Activated naive CD8-positive, alpha-beta T cell (primary cell): Measurements from ENCODE around the gene KANSL1.
A peak's percentile ranks its signal among the peaks of the same experiment; 100 is the strongest.

ENCODE experiments used
- H3K27ac Mint-ChIP-seq: one replicate; pipeline ENCODE4 v1.8.0; 2021; ENCODE audit warnings: mixed read lengths
- H3K27me3 Mint-ChIP-seq: one replicate; pipeline ENCODE4 v1.8.0; 2021; ENCODE audit warnings: mixed read lengths
- H3K36me3 Mint-ChIP-seq: one replicate; pipeline ENCODE4 v1.8.0; 2021; ENCODE audit warnings: mixed read lengths
- H3K4me1 Mint-ChIP-seq: one replicate; pipeline ENCODE4 v1.8.0; 2021; ENCODE audit warnings: low read depth, mixed read lengths
- H3K4me3 Mint-ChIP-seq: one replicate; pipeline ENCODE4 v1.8.0; 2021; ENCODE audit warnings: mild to moderate bottlenecking, mixed read lengths
- H3K9me3 Mint-ChIP-seq: one replicate; pipeline ENCODE4 v1.8.0; 2021; ENCODE audit warnings: low read depth, mixed read lengths

The KANSL1 gene

GRCh38 chr17:46035112-46035818 is 158.0 kb downstream of the KANSL1 start:
- Mint-ChIP-seq H3K4me1 (peaks cover 10% of the 10 kb centered on the region), H3K4me3 (no peak overlapping the region), H3K36me3 (peaks cover 9% of the 10 kb centered on the region), H3K27ac (peak overlapping the region; percentile 69), H3K27me3 (no peaks in the 10 kb centered on the region), H3K9me3 (no peaks in the 10 kb centered on the region)

- Mint-ChIP-seq H3K9me3 (no peaks in the 10 kb centered on the region), H3K36me3 (peaks cover 9% of the 10 kb centered on the region), H3K4me1 (peaks cover 20% of the 10 kb centered on the region), H3K27me3 (no peaks in the 10 kb centered on the region), H3K27ac (no peak overlapping the region), H3K4me3 (no peak overlapping the region)
Measured at GRCh38 chr17:46033392-46033791, 159.8 kb downstream of the KANSL1 start.

- peaks cover 23% of the 10 kb centered on the region for H3K4me1 Mint-ChIP-seq
- H3K27ac Mint-ChIP-seq: peak overlapping the region; percentile 41
- no peak overlapping the region for H3K4me3 Mint-ChIP-seq
- no peaks in the 10 kb centered on the region for H3K27me3 Mint-ChIP-seq
- no peaks in the 10 kb centered on the region for H3K9me3 Mint-ChIP-seq
- peaks cover 9% of the 10 kb centered on the region for H3K36me3 Mint-ChIP-seq
Measured at GRCh38 chr17:46032909-46033308, 160.3 kb downstream of the KANSL1 start.

GRCh38 chr17:46031920-46032319 is 161.3 kb downstream of the KANSL1 start:
- H3K36me3 Mint-ChIP-seq: peaks cover 6% of the 10 kb centered on the region
- no peaks in the 10 kb centered on the region for H3K9me3 Mint-ChIP-seq
- H3K4me3 Mint-ChIP-seq: no peak overlapping the region
- peaks cover 28% of the 10 kb centered on the region for H3K4me1 Mint-ChIP-seq
- no peaks in the 10 kb centered on the region for H3K27me3 Mint-ChIP-seq
- no peak overlapping the region for H3K27ac Mint-ChIP-seq

- Mint-ChIP-seq H3K9me3 (no peaks in the 10 kb centered on the region), H3K4me3 (no peak overlapping the region), H3K27ac (peak overlapping the region; percentile 28), H3K36me3 (peaks cover 6% of the 10 kb centered on the region), H3K27me3 (no peaks in the 10 kb centered on the region), H3K4me1 (peaks cover 28% of the 10 kb centered on the region)
Measured at GRCh38 chr17:46031440-46031839, 161.8 kb downstream of the KANSL1 start.

- H3K36me3 Mint-ChIP-seq: peaks cover 6% of the 10 kb centered on the region
Measured at GRCh38 chr17:46030752-46031151, 162.5 kb downstream of the KANSL1 start.

GRCh38 chr17:46029627-46030026 is 163.6 kb downstream of the KANSL1 start:
- peaks cover 6% of the 10 kb centered on the region for H3K36me3 Mint-ChIP-seq
- H3K27me3 Mint-ChIP-seq: no peaks in the 10 kb centered on the region
- no peak overlapping the region for H3K4me3 Mint-ChIP-seq
- peaks cover 24% of the 10 kb centered on the region for H3K4me1 Mint-ChIP-seq
- peak overlapping the region; percentile 75 for H3K27ac Mint-ChIP-seq
- no peaks in the 10 kb centered on the region for H3K9me3 Mint-ChIP-seq

More at GRCh38 chr17:46030752-46031151, 162.5 kb downstream of the KANSL1 start:
- no peaks in the 10 kb centered on the region for H3K27me3 Mint-ChIP-seq
- H3K9me3 Mint-ChIP-seq: no peaks in the 10 kb centered on the region
- peaks cover 28% of the 10 kb centered on the region for H3K4me1 Mint-ChIP-seq
- no peak overlapping the region for H3K4me3 Mint-ChIP-seq
- H3K27ac Mint-ChIP-seq: peak overlapping the region; percentile 82

GRCh38 chr17:46028981-46029565 is 164.2 kb downstream of the KANSL1 start:
- Mint-ChIP-seq H3K4me3 (no peak overlapping the region), H3K4me1 (peaks cover 24% of the 10 kb centered on the region), H3K27ac (peak overlapping the region; percentile 75), H3K9me3 (no peaks in the 10 kb centered on the region), H3K36me3 (peaks cover 4% of the 10 kb centered on the region), H3K27me3 (no peaks in the 10 kb centered on the region)

- Mint-ChIP-seq H3K27me3 (no peaks in the 10 kb centered on the region), H3K27ac (peak overlapping the region; percentile 72), H3K4me3 (no peak overlapping the region), H3K9me3 (no peaks in the 10 kb centered on the region), H3K36me3 (peaks cover 4% of the 10 kb centered on the region), H3K4me1 (peaks cover 24% of the 10 kb centered on the region)
Measured at GRCh38 chr17:46028374-46028773, 164.9 kb downstream of the KANSL1 start.

GRCh38 chr17:46027976-46028325 is 165.3 kb downstream of the KANSL1 start:
- Mint-ChIP-seq H3K27ac (peak overlapping the region; percentile 72), H3K4me3 (no peak overlapping the region), H3K27me3 (no peaks in the 10 kb centered on the region), H3K4me1 (peaks cover 27% of the 10 kb centered on the region), H3K36me3 (peaks cover 4% of the 10 kb centered on the region), H3K9me3 (no peaks in the 10 kb centered on the region)

GRCh38 chr17:46027048-46027975 is 165.9 kb downstream of the KANSL1 start:
- peaks cover 4% of the 10 kb centered on the region for H3K36me3 Mint-ChIP-seq
- H3K9me3 Mint-ChIP-seq: no peaks in the 10 kb centered on the region
- H3K27me3 Mint-ChIP-seq: no peaks in the 10 kb centered on the region
- H3K27ac Mint-ChIP-seq: peak overlapping the region; percentile 72
- H3K4me1 Mint-ChIP-seq: peaks cover 27% of the 10 kb centered on the region
- no peak overlapping the region for H3K4me3 Mint-ChIP-seq

- Mint-ChIP-seq H3K4me1 (peaks cover 27% of the 10 kb centered on the region), H3K9me3 (no peaks in the 10 kb centered on the region), H3K4me3 (no peak overlapping the region), H3K27me3 (no peaks in the 10 kb centered on the region), H3K36me3 (peaks cover 4% of the 10 kb centered on the region), H3K27ac (peak overlapping the region; percentile 16)
Measured at GRCh38 chr17:46026166-46027047, 166.8 kb downstream of the KANSL1 start.

GRCh38 chr17:46025510-46026165 is 167.6 kb downstream of the KANSL1 start:
- no peaks in the 10 kb centered on the region for H3K9me3 Mint-ChIP-seq
- H3K4me1 Mint-ChIP-seq: peaks cover 30% of the 10 kb centered on the region
- H3K27me3 Mint-ChIP-seq: no peaks in the 10 kb centered on the region
- no peak overlapping the region for H3K4me3 Mint-ChIP-seq
- peak overlapping the region; percentile 35 for H3K27ac Mint-ChIP-seq
- H3K36me3 Mint-ChIP-seq: peaks cover 4% of the 10 kb centered on the region

GRCh38 chr17:46025060-46025459 is 168.2 kb downstream of the KANSL1 start:
- no peaks in the 10 kb centered on the region for H3K36me3 Mint-ChIP-seq
- no peak overlapping the region for H3K4me3 Mint-ChIP-seq
- no peaks in the 10 kb centered on the region for H3K9me3 Mint-ChIP-seq
- peaks cover 32% of the 10 kb centered on the region for H3K4me1 Mint-ChIP-seq
- no peaks in the 10 kb centered on the region for H3K27me3 Mint-ChIP-seq
- H3K27ac Mint-ChIP-seq: no peak overlapping the region
